CD4-positive, alpha-beta T cell treated with Interleukin-2 at 100 ng/mL for 4 hours (primary cell): ENCODE results near the gene NDUFAF7.
"Not testable (repeated sequence)": the region's sequence is repeated elsewhere in the genome, so short reads cannot be mapped to it uniquely, and the experiment has no call there.

Experiments used
- DNase-seq: peaks from one replicate; pipeline ENCODE4 v3.0.0-alpha.2; 2020; ENCODE audit warnings: low spot score

Gene NDUFAF7

GRCh38 chr2:37283207-37283606 lies 51.7 kb downstream of the NDUFAF7 start:
- DNase-seq: no peak

GRCh38 chr2:37284381-37284780 lies 52.9 kb downstream of the NDUFAF7 start:
- DNase-seq: no peak

GRCh38 chr2:37287966-37288365 lies 56.5 kb downstream of the NDUFAF7 start:
- peak; percentile 12 for DNase-seq

- DNase-seq: no peak
These were observed 60.2 kb downstream of the NDUFAF7 start for GRCh38 chr2:37291680-37292079.

- not testable (repeated sequence) for DNase-seq
These were observed 63.4 kb downstream of the NDUFAF7 start for GRCh38 chr2:37294858-37295257.

GRCh38 chr2:37295469-37296073 lies 64.1 kb downstream of the NDUFAF7 start:
- DNase-seq: no peak

GRCh38 chr2:37297632-37298031 lies 66.2 kb downstream of the NDUFAF7 start:
- DNase-seq: no peak
